ENCODE data around the gene CBX7. TPM values are rescaled to one million over a fixed set of nuclear protein-coding genes. Genes with fewer than 3 reads are reported as not detected.

CBX7 gene
- total and polyA plus RNA-seq, 2 of the 8 experiments (the other 6 are each of a cell fraction or from before 2014, with no cell fraction given) = 6.9 to 8.7 TPM

DNA sequence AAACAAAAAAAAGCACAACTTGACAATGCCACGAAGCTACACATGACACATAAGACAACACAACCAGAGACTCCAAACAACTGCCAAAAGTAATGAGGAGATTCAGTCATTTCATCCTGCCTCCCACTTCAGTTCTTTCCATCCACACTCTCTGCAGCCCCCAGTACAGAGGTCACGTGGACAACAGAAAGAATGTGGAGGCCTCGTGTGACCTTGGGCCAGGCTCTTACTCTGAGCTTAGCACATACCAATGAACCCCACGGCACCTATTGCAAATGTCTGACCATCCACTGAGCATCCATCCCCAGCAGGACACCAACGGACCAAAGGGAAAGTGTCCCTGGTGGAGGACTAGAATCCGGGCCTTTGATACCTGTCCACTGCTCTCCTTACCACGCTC lies 12.5 kb downstream of the CBX7 start:
- no peak overlapping the region for H2AK5ac ChIP-seq (ENCODE audit: low read depth, low read length)
- no peak overlapping the region for H2AFZ ChIP-seq (ENCODE audit: low read length)
- no peak for FAIRE-seq
- H2BK15ac ChIP-seq (ENCODE audit: low read length) = no peak overlapping the region
- H4K91ac ChIP-seq (replicated peaks; ENCODE audit: insufficient read length, low read length) = no peak overlapping the region
- WGBS, 2 experiments (ENCODE audit: extremely low coverage in 1 of 2, insufficient coverage in 1 of 2, insufficient read length in 1 of 2, insufficient replicate concordance in 2 of 2, low coverage in 1 of 2, low lambda C conversion rate in 2 of 2, missing lambda C conversion rate in 1 of 2) = 93% methylated on average over 7 of the region's 7 CpGs; no CpG with 5 or more reads in 1 of the 2 experiments
- no peak overlapping the region for H3K4ac ChIP-seq (replicated peaks; ENCODE audit: insufficient read length, low read depth, low read length)
- peaks cover 7% of the 10 kb centered on the region; the same call in 1 of the 2 replicates for H3K23me2 ChIP-seq (ENCODE audit: low read depth, low read length)
- no peak overlapping the region for H2BK5ac ChIP-seq (ENCODE audit: low read depth, low read length)
- H3K36me3 ChIP-seq (ENCODE audit: control insufficient read depth in 2 of 4, insufficient read depth in 4 of 4, low read length in 3 of 4) = no peaks in the 10 kb centered on the region
- no peak overlapping the region for H3K4me3 ChIP-seq (ENCODE audit: extremely low read depth in 1 of 4, insufficient read depth in 2 of 4, low read depth in 3 of 4, low read length in 4 of 4)
- H2BK12ac ChIP-seq (ENCODE audit: low read depth, low read length) = no peak overlapping the region
- TF ChIP-seq EP300 (IDR thresholded peaks at IDR 0.05; ENCODE audit: borderline replicate concordance in 1 of 2, low read depth in 2 of 2, low read length in 2 of 2) (no peak), BRCA1 (IDR thresholded peaks at IDR 0.05; ENCODE audit: low read depth, low read length) (no peak), JUN (IDR thresholded peaks at IDR 0.05; ENCODE audit: low read depth, low read length) (no peak)
- no peak overlapping the region for H3K18ac ChIP-seq (ENCODE audit: extremely low read depth, low read length)
- ChIA-PET CTCF (ENCODE audit: partially characterized antibody) (interaction anchor here (0.8 to 2.8 kb wide), 3 partner anchors 9 to 170 kb away, joined by 4 to 9 read pairs (median 4); no protein-coding TSS in a partner anchor), POLR2A (ENCODE audit: partially characterized antibody) (no interaction called here)
- no peaks in the 10 kb centered on the region for H3K9me3 ChIP-seq (ENCODE audit: insufficient read depth in 2 of 2, low read depth in 1 of 2, low read length in 1 of 2)
- no peak overlapping the region for H3K56ac ChIP-seq (replicated peaks; ENCODE audit: insufficient read length, low read depth, low read length)
- H3K79me1 ChIP-seq (ENCODE audit: low read depth, low read length) = no peaks in the 10 kb centered on the region
- H3K14ac ChIP-seq (ENCODE audit: insufficient read length) = no peak overlapping the region
- no peaks in the 10 kb centered on the region for H3K79me2 ChIP-seq (ENCODE audit: control insufficient read depth in 1 of 2, insufficient read depth in 2 of 2, low read length in 2 of 2)
- H4K20me1 ChIP-seq (replicated peaks in 1 of 2; ENCODE audit: control insufficient read depth in 1 of 2, insufficient read depth in 2 of 2, low read length in 2 of 2) = no peaks in the 10 kb centered on the region
- DNase-seq (ENCODE audit: low read depth in 1 of 2, low spot score in 2 of 2) = no peak
- no peak overlapping the region for H4K5ac ChIP-seq (ENCODE audit: insufficient read length, low read depth, low read length)
- peaks cover 8 to 16% (median 13%) of the 10 kb centered on the region in 4 experiments; a peak in 6 of 7 replicates for H3K4me1 ChIP-seq (replicated peaks in 1 of 4; ENCODE audit: control insufficient read depth in 3 of 4, insufficient read depth in 4 of 4, low read length in 3 of 4)
- no peak overlapping the region for H3K23ac ChIP-seq (ENCODE audit: insufficient read length)
- H2BK120ac ChIP-seq (replicated peaks; ENCODE audit: low read depth, low read length) = no peak overlapping the region
- no peak overlapping the region for H2BK20ac ChIP-seq (ENCODE audit: low read length)
- H3K27ac ChIP-seq (ENCODE audit: low read depth, low read length) = no peak overlapping the region
- no peak overlapping the region for H3K9ac ChIP-seq (replicated peaks in 1 of 4; ENCODE audit: extremely low read depth in 1 of 4, low read depth in 3 of 4, low read length in 3 of 4)
- H3K4me2 ChIP-seq (ENCODE audit: insufficient read depth in 1 of 2, low read depth in 2 of 2, low read length in 2 of 2) = no peak overlapping the region
- H4K8ac ChIP-seq (ENCODE audit: extremely low read depth, insufficient read depth, low read length) = no peak overlapping the region
- H3K27me3 ChIP-seq (replicated peaks in 1 of 4; ENCODE audit: control insufficient read depth in 3 of 4, extremely low read depth in 1 of 4, insufficient read depth in 3 of 4, low read length in 3 of 4) = no peaks in the 10 kb centered on the region; a peak in 1 of 7 replicates
